NCI-H1436 (cell line): ENCODE measurements around the gene G6PD.
"Not testable (repeated sequence)": the region's sequence is repeated elsewhere in the genome, so short reads cannot be mapped to it uniquely, and the experiment has no call there.

Source experiments
- DNase-seq: peaks from one replicate; lab custom pipeline; 2025; lab: John Stamatoyannopoulos, UW

Gene G6PD

DNA sequence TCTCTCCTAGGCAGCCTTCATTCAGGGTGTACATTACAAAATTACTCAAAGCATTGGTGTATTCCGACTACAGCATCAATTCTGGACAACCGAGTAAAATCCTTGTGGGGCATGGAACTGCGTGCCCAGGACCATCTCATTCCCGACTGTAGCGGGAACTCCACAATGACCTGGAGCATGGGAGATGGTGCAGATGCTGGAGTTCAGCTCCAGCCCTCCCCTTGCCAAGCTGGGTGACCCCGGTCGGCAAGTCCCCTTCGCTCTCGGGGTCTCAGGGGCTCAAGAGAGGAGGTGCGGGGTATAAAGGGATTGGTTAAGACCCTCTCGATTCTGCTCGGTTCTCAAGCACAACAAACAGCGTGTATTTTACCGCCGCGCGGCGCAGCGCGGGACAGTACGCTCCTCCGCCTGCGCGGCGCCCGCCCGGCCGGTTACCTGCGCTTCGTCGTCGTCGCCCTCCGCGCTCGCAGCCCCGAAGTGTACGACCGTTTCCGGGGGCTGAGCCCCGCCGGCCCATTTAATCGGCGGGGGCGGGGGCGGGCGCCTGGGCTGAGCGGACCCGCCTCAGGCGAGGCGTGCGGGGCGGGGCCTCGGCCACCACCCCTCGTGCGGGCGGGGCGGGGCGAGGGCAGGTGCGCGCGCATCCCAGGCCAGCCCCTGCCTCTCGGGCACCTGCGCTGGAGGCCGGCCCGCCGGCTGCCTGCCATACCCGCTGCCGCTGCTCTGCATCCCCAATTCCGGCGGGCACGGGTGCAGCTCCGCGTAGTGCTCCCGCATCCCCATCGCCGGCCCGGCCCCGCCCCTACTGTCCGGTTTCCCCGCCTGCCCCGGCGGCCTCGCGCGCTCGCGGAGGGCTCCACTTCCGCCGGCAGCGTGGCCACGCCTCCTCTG, at the start of gene G6PD:
Gene G6PD, minus strand, starts transcription at position 493 of the 891 bp plus-strand sequence. CDS start 691 bp downstream, outside the sequence.
- DNase-seq = peak; percentile 80

DNA sequence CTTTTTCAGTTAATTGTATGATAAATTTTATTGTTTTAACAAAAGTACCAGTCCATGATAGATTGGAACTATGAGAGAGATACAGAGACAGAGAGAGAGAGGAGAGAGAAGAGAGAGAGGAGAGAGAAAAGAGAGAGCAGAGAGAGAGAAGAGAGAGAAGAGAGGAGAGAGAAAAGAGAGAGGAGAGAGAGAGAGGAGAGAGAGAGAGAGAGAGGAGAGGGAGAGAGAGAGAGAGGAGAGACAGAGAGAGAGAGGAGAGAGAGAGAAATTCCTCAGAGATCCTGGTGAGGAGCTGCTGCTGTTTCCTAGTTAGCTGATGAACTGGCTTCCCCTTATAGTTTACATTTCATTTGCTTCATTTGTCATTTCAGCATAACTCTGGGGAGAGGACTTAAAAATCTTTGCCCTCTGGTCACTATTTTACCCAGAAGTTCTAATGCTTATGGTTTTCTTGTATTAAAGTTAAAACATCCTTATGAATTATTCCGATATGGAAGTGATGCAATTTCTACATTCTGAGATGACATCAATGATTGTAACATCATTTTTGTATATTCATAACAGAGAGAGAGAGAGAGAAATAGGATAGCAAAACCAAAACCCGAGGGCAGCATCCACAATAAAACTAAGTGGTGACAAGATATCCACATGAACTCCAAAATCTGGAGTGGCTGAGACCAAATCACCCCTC, 49.1 kb upstream of the G6PD start:
- no peak for DNase-seq

DNA sequence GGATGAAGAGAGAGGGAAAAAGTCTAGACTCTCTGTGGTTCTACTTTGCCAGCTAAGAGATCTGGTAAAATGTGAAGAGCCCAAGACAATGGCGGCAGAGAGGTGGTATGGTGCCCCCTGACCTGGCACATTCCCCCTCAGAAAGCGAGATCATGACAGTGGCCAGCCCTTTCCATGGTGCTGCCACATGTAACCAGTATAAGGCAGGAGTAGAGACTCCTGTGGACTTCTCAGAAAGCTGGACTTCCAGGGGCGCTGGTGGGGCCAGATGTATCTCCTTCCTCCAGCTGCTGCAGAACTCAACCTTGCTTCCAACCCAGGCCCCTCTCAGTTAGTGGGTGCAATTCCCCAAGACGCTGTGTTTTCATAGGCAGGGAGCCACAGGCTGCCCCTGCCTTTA, 47.8 kb upstream of the G6PD start:
- no peak for DNase-seq

- DNase-seq = no peak
These were observed 46.6 kb upstream of the G6PD start for GRCh38 chrX:154593201-154593600.

DNA sequence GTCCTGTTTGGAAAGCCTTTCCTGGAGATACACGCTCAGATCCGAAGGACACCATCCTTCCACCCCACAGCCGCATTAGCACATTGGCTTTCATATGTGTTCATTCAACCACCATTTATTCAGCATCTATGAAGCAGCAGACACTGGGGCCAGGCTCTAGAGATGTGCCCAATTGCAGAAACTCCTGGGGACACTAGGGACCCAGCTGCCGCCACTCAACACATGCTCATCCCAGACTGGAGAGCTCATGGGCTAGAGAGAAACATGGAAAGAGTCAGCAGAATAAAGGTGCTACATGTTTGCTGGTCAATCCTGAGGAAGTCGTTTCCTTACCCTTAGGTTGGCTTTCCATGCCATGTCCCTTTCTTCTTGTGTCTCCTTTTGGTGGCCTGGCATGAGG, 45.9 kb upstream of the G6PD start:
- no peak for DNase-seq

DNA sequence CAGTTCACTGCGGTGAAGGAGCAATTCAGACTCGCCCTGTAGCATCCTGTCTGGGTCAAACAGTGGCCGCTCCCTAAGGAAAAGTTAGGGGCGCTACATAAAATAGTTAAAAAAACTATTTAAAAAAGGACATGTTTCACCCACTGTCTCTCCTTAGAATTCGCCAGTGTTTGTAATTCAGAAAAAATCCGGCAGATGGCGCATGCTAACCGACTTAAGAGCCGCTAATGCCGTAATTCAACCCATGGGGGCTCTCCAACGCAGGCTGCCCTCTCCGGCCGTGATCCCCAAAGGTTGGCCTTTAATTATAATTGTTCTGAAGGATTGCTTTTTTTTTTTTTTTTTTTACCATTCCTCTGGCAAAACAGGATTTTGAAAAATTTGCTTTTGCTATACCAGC, 43.8 kb upstream of the G6PD start:
- not testable (repeated sequence) for DNase-seq

DNA sequence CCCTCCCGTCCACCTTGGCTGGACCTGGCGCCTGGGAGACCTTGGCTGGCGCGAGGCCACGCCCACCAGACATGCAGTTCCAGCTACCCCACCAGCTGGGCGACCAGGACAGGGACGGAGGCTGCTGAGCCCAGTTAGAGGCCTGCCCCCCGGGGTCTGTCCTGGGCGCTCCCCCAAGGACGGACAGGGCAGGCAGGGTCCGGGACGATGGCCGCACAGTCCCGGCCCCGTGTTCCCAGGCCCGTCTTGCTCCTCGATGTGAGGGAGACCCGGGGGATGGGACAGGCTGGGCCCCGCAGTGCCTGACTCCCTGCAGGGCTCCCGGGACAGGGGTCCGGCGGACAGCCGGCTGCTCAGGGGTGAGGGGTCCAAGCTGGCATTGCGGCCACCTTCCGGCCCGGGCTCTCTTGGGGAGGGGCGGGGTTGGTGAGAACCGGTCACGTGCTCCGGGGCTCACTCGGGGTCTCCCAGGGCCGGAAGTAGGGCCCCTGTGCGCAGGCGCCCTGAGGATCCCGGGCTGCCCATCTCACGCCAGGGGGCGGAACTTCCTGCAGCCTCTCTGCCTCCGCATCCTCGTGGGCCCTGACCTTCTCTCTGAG, 38.0 kb upstream of the G6PD start, which contains the start of gene CTAG1A:
Gene CTAG1A, plus strand, starts transcription at position 549 of the 599 bp plus-strand sequence. CDS start 74 bp downstream, outside the sequence.
- DNase-seq = not testable (repeated sequence)

DNA sequence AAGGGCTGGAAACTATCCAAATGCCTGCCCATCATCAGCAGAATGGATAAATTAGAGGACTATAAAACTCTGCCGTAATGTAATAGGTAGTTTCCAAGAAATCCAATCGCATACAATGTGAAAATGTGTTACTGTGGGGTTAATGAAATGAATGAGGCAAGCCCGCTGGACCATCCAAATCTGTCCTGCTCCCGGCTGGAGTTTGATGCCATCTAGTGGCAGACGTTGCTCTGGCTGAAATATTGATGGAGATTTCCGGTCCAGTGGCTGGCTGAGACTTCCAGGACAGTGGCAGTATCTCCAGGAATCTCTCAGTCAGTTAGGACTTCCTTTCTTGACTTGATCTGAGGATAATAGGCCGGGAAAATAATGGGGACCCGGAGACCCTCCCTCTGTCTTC, 36.3 kb upstream of the G6PD start:
- not testable (repeated sequence) for DNase-seq

- DNase-seq = not testable (repeated sequence)
These were observed 28.4 kb upstream of the G6PD start for GRCh38 chrX:154575076-154575475.

DNA sequence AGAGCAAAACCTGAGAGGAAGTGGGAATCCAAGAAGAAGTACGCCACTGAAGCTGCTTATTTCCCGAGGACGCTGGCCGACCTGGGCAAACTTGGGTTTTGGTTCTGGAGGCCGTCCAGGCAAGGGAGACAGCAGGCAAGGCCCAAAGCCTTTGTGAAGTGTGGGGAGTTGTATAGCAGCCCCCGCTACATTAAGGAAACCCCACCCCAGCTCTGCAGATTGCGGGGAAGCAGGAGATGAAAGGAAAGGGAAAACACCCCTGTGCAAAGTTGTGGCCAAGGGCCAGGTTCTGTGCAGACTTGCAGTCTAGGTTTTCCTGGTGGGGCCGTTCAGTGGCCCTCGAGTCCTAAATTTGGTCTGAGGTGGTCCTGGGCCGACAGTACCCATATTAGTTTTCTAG, 26.4 kb upstream of the G6PD start:
- DNase-seq = not testable (repeated sequence)

- not testable (repeated sequence) for DNase-seq
These were observed 23.7 kb upstream of the G6PD start for GRCh38 chrX:154570361-154570760.

DNA sequence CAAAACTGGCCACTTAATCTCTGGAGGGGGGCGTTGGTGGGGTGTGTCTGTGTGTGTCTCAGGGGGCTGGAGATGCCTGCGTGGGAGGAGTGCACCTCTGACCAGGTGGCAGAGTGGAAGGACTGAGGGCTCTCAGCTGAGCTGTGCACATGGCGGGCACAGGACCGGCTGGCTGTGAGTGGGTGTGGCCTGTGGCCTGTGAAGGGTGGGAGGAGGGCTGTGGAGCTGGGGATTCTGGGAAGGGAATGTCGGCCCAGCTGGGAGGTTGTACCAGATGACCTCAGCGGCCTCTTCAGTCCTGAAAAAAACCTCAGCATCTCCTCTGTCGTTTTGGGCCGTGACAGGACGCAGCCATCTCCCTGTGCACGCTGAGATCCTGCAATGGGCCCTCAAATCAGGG, 15.6 kb upstream of the G6PD start:
- DNase-seq = not testable (repeated sequence)

GRCh38 chrX:154560326-154560725, 13.7 kb upstream of the G6PD start:
- DNase-seq = not testable (repeated sequence)

- DNase-seq = not testable (repeated sequence)
These were observed 12.2 kb upstream of the G6PD start for GRCh38 chrX:154558896-154559295.

DNA sequence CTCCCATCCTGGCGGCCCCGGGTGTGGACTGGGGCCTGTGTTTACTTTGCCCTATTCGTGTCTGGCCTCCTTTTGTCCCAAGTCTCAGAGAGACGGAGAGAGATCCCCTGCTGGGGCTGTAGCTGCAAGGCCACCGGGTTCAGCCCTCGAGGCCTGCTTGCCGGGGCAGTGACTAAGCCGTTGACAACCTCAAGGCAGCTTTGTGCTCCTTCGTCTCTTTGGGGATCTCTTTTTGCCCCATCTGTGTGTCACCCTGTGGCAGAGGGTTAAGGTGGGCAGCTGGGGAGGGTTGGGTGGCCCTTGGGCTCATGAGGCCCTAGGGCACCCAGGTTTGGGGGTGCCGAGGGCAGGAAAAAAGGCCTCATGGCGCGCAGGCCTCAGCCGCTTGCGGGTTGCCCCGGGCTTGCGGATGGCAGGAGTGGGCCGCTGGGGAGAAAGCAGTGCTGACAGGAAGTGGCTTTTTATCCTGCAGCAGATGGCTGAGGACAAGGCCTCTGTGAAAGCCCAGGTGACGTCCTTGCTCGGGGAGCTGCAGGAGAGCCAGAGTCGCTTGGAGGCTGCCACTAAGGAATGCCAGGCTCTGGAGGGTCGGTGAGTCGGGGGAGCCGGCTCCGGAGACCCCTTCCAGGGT, 11.5 kb upstream of the G6PD start:
- not testable (repeated sequence) for DNase-seq

DNA sequence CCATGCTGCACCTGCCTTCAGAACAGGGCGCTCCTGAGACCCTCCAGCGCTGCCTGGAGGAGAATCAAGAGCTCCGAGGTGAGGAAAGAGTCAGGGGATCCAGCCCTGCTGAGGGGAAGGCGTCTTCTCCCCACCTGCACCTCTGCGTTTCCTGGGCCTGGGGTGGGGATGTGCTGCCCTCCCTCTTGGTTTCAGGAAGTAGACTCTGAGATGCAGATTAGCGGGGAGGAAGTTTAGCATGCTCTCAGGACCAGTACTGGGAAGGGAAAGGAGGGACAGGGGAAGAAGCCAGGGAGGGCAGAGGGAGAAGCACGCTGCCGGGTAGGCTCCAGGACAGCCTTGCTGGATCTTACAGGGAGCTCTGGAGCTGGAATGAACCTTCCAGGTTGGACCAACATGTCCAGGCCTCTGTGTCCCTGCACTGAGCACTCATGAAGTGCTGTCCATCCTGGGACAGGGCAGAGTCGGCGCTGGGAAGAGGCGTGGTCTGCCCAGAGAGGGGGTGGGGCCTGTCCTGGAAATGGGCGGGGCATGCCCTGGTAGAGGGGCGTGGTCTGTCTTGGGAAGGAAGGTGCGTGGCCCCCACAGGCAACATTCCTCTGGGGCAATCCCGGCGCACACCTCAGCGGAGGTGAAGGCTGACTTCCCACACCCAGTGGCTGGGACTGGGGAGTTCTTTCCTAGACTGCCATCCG, 5.6 kb upstream of the G6PD start:
- not testable (repeated sequence) for DNase-seq

DNA sequence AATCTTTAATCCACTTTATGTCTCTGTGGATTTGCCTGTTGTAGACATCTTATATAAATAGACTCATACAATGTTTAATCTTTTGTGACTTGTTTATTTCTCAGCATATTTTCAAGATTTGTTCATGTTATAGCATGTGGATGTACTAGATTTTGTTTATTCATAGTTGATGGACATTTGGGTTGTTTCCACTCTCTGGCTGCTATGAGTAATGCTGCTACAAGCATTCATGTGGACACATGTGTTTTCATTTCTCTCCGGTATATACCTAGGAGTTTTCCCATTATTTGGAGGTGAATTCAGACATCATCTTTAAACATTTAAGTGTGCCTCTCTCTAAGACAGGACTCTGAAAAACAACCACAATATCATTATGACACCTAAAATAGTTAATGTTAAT, 3.1 kb upstream of the G6PD start:
- no peak for DNase-seq

DNA sequence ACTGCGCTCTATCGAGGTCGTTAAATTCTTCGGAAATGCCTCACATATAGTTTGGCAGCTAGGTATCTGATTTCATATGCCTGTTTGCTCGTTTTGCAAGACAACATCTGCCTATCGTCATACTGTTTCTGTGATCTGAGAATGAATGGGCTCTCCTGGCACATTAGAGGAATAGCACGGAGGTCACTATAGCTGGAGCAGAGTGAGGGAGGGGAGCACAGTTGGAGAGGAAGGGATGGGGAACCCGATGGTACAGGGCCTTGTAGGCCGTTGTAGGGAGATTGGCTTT, 1.3 kb upstream of the G6PD start:
- DNase-seq = no peak

- DNase-seq = peak; percentile 93
These were observed 790 bp upstream of the G6PD start, which contains the start of gene IKBKG for GRCh38 chrX:154547245-154548027. Gene IKBKG, plus strand, starts transcription at chrX:154547620. Its CDS starts 4,383 bp downstream, at chrX:154552003.

GRCh38 chrX:154545673-154546274, 872 bp downstream of the G6PD start:
- DNase-seq = no peak
